BLaER1 treated with 17β-estradiol and CSF1 and Interleukin-3, amounts not matched to agents 10 nM and 100 nM (cell line): ENCODE results near the gene NR3C1.
"Not testable (repeated sequence)": the region's sequence is repeated elsewhere in the genome, so short reads cannot be mapped to it uniquely, and the experiment has no call there.

Source experiments
- H3K27ac ChIP-seq, 11 experiments: shearing (Covaris generic); formaldehyde crosslinking; 2 replicates each; pipeline ENCODE4 v1.8.1; 2022
- H3K27me3 ChIP-seq, 11 experiments: shearing (Covaris generic); formaldehyde crosslinking; 2 replicates each; pipeline ENCODE4 v1.8.1; 2022
- H3K36me3 ChIP-seq, 11 experiments: shearing (Covaris generic); formaldehyde crosslinking; 2 replicates each; pipeline ENCODE4 v1.8.1; 2022
- H3K4me1 ChIP-seq, 10 experiments: shearing (Covaris generic); formaldehyde crosslinking; 2 replicates each; pipeline ENCODE4 v1.8.1; 2022
- H3K4me2 ChIP-seq, 11 experiments: shearing (Covaris generic); formaldehyde crosslinking; 2 replicates each; pipeline ENCODE4 v1.8.1; 2022
- H3K4me3 ChIP-seq, 10 experiments: shearing (Covaris generic); formaldehyde crosslinking; 2 replicates each; pipeline ENCODE4 v1.8.1; 2022
- H3K9ac ChIP-seq, 11 experiments: shearing (Covaris generic); formaldehyde crosslinking; 2 replicates each; pipeline ENCODE4 v1.8.1; 2022
- H3K9me3 ChIP-seq, 11 experiments: shearing (Covaris generic); formaldehyde crosslinking; replicated peaks in 1 of 11; 2 replicates each; pipeline ENCODE4 v1.8.1; 2022
- H4K20me1 ChIP-seq, 11 experiments: shearing (Covaris generic); formaldehyde crosslinking; 2 replicates each; pipeline ENCODE4 v1.8.1; 2022
- Cebpa-rat ChIP-seq, 11 experiments: shearing (Covaris generic); IDR thresholded peaks; 2 replicates each; pipeline ENCODE4 v1.8.1; 2022

Gene NR3C1

DNA sequence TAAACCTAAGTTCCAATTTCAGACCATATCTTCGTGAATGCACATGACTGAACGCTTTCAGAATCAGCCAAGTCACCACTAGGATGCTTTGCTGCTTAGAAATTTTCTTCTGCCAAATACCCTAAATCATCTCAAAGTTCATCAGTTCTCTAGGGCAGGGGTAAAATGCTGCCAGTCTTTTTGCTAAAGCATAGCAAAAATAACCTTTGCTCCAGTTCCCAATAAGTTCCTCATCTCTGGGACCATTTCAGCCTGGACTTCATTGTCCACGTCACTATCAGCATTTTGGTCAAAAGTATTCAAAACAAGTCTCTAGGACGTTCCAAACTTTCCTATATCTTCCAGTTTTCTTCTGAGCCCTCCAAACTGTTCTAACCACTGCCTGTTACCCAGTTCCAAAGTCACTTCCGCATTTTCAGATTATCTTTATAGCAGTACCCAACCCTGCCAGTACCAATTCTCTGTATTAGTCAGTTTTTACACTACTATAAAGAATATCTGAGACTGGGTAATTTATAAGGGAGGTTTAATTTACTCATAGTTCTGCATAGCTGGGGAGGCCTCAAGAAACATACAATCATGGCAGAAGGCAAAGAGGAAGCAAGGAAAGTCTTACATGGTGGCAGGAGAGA, 74.8 kb downstream of the NR3C1 start:
- Histone ChIP-seq H3K4me2 (no peak overlapping the region), H3K27me3 (no peaks in the 10 kb centered on the region), H3K4me1 (peaks cover 0 to 10% (median 0%) of the 10 kb centered on the region in 10 experiments; a peak in 3 of 20 replicates), H3K36me3 (peaks cover 52 to 92% (median 83%) of the 10 kb centered on the region in 11 experiments), H3K4me3 (no peak overlapping the region), H4K20me1 (peaks cover 33 to 74% (median 58%) of the 10 kb centered on the region in 11 experiments; a peak in 16 of 22 replicates), H3K9me3 (peaks cover 68 to 92% (median 83%) of the 10 kb centered on the region in 11 experiments), H3K9ac (no peak overlapping the region), H3K27ac (no peak overlapping the region)
- TF ChIP-seq Cebpa-rat (IDR thresholded peaks at IDR 0.05): no peak

GRCh38 chr5:143325086-143325485, 78.4 kb downstream of the NR3C1 start:
- not testable (repeated sequence) for H3K4me1 ChIP-seq, H3K4me3 ChIP-seq, H3K4me2 ChIP-seq, H3K27me3 ChIP-seq, H3K9ac ChIP-seq, H3K27ac ChIP-seq
- H3K36me3 ChIP-seq: peaks cover 54 to 100% (median 87%) of the 10 kb centered on the region in 11 experiments
- H3K9me3 ChIP-seq: peaks cover 56 to 73% (median 64%) of the 10 kb centered on the region in 11 experiments
- H4K20me1 ChIP-seq: peaks cover 51 to 92% (median 74%) of the 10 kb centered on the region in 11 experiments; a peak in 19 of 22 replicates

- Histone ChIP-seq H3K4me1 (peaks cover 0 to 14% (median 0%) of the 10 kb centered on the region in 10 experiments; a peak in 2 of 20 replicates), H3K36me3 (peaks cover 61 to 99% (median 81%) of the 10 kb centered on the region in 11 experiments), H4K20me1 (peaks cover 67 to 98% (median 83%) of the 10 kb centered on the region in 11 experiments; a peak in 21 of 22 replicates), H3K9me3 (peaks cover 44 to 55% (median 48%) of the 10 kb centered on the region in 11 experiments), H3K27ac (0 out of 22 replicates have a peak overlapping the region, but pooled peaks of 1 of the 11 experiments have one; percentile 13)
- H3K9ac ChIP-seq, H3K4me3 ChIP-seq, H3K27me3 ChIP-seq, H3K4me2 ChIP-seq: not testable (repeated sequence)
These were observed 80.4 kb downstream of the NR3C1 start for GRCh38 chr5:143322931-143323630.

- H3K4me1 ChIP-seq: peaks cover 0 to 15% (median 0%) of the 10 kb centered on the region in 10 experiments; a peak in 2 of 20 replicates
- H3K4me2 ChIP-seq: no peak overlapping the region
- TF ChIP-seq Cebpa-rat (IDR thresholded peaks at IDR 0.05): no peak
- no peak overlapping the region for H3K9ac ChIP-seq
- H3K27me3 ChIP-seq: no peaks in the 10 kb centered on the region
- H3K36me3 ChIP-seq: peaks cover 58 to 99% (median 81%) of the 10 kb centered on the region in 11 experiments
- H3K9me3 ChIP-seq: peaks cover 35 to 46% (median 38%) of the 10 kb centered on the region in 11 experiments
- H3K27ac ChIP-seq: no peak overlapping the region
- H3K4me3 ChIP-seq: no peak overlapping the region
- peaks cover 67 to 98% (median 83%) of the 10 kb centered on the region in 11 experiments; a peak in 21 of 22 replicates for H4K20me1 ChIP-seq
These were observed 81.3 kb downstream of the NR3C1 start for GRCh38 chr5:143322176-143322575.

GRCh38 chr5:143319437-143320227, 83.9 kb downstream of the NR3C1 start:
- H4K20me1 ChIP-seq: peaks cover 84 to 99% (median 97%) of the 10 kb centered on the region in 11 experiments; a peak in 21 of 22 replicates
- H3K9ac ChIP-seq: no peak overlapping the region
- TF ChIP-seq Cebpa-rat (IDR thresholded peaks at IDR 0.05): no peak
- H3K27ac ChIP-seq: no peak overlapping the region
- H3K27me3 ChIP-seq: no peaks in the 10 kb centered on the region
- peaks cover 4 to 40% (median 15%) of the 10 kb centered on the region in 10 experiments; a peak in 19 of 20 replicates for H3K4me1 ChIP-seq
- peaks cover 40 to 90% (median 69%) of the 10 kb centered on the region in 11 experiments for H3K36me3 ChIP-seq
- H3K9me3 ChIP-seq: peaks cover 9 to 20% (median 13%) of the 10 kb centered on the region in 11 experiments; a peak in 21 of 22 replicates
- no peak overlapping the region for H3K4me3 ChIP-seq
- H3K4me2 ChIP-seq: no peak overlapping the region

DNA sequence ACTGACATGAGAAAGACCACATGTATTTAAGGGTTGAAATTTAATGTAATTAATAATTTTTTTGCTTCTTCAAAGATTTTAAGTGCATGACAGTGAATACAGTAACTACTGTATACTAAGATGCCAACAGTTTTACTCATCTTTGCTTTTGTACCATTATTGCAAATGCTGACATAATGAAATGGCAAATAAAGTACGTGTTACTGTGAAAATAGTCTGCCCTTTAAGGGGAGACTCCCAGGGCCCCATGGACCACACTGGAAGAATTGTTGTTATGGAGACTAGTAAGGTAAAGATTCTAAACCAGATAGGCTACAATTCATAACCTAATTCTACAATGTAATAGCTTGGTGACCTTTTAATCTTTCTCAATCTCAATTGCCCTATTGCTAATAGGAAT, 84.7 kb downstream of the NR3C1 start:
- H3K27me3 ChIP-seq: no peaks in the 10 kb centered on the region
- no peak for TF ChIP-seq Cebpa-rat (IDR thresholded peaks at IDR 0.05)
- H3K4me1 ChIP-seq: peaks cover 9 to 48% (median 23%) of the 10 kb centered on the region in 10 experiments; a peak in 19 of 20 replicates
- H3K4me3 ChIP-seq: no peak overlapping the region
- H3K27ac ChIP-seq: no peak overlapping the region
- peaks cover 83 to 99% (median 96%) of the 10 kb centered on the region in 11 experiments; a peak in 21 of 22 replicates for H4K20me1 ChIP-seq
- H3K9ac ChIP-seq: no peak overlapping the region
- peaks cover 1 to 12% (median 6%) of the 10 kb centered on the region in 11 experiments; a peak in 20 of 22 replicates for H3K9me3 ChIP-seq
- H3K36me3 ChIP-seq: peaks cover 36 to 90% (median 66%) of the 10 kb centered on the region in 11 experiments
- H3K4me2 ChIP-seq: no peak overlapping the region

- no peak overlapping the region for H3K4me3 ChIP-seq
- no peaks in the 10 kb centered on the region for H3K27me3 ChIP-seq
- H3K9me3 ChIP-seq: peaks cover 0 to 7% (median 2%) of the 10 kb centered on the region in 11 experiments; a peak in 4 of 22 replicates
- H3K27ac ChIP-seq: no peak overlapping the region
- peaks cover 12 to 54% (median 26%) of the 10 kb centered on the region in 10 experiments; a peak in 19 of 20 replicates for H3K4me1 ChIP-seq
- no peak overlapping the region for H3K9ac ChIP-seq
- peaks cover 85 to 100% (median 98%) of the 10 kb centered on the region in 11 experiments; a peak in 21 of 22 replicates for H4K20me1 ChIP-seq
- no peak overlapping the region for H3K4me2 ChIP-seq
- no peak for TF ChIP-seq Cebpa-rat (IDR thresholded peaks at IDR 0.05)
- H3K36me3 ChIP-seq: peaks cover 40 to 90% (median 67%) of the 10 kb centered on the region in 11 experiments
These were observed 85.2 kb downstream of the NR3C1 start for GRCh38 chr5:143318270-143318669.

DNA sequence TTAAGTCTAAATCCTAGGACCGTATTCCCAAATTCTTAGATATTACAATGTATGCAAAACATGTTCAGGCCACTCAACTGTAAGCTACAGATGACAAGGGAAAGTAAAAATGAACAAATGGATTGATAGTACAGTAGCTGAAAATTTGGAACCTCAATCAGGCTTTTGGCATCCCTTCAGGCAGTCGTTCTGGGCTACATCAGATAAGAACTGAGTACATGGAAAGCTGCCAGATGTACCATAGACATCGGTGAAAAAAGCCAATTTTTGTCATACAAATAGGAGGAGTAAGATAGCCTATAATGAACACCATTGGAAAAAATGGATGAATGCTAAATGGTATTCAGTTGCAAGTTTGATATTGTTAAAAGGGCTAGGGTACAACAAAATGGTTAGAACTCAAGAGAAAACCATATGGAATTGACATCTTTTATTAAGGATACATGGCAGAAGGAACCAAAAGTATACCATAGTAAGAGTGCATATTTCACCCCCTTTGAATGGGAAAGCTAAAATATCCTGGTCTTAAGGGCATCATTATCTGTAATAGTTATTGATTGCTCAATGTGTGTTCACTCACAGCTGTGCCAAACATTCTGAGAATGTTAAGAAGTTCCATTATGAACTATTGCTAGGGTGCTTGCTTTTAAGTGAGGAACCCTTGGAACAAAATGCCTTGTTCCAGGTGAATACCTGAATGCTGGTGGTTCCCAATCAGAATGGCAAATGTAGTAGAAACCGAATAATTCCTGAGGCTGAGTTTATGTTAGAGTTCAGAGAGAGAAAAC, 86.4 kb downstream of the NR3C1 start:
- Histone ChIP-seq H3K27ac (no peak overlapping the region), H3K9ac (no peak overlapping the region), H3K4me1 (peaks cover 18 to 54% (median 30%) of the 10 kb centered on the region in 10 experiments), H3K27me3 (no peaks in the 10 kb centered on the region), H3K9me3 (peaks cover 0 to 8% (median 0%) of the 10 kb centered on the region in 11 experiments; a peak in 5 of 22 replicates), H4K20me1 (peaks cover 81 to 100% (median 89%) of the 10 kb centered on the region in 11 experiments; a peak in 21 of 22 replicates), H3K4me3 (no peak overlapping the region), H3K36me3 (peaks cover 47 to 90% (median 67%) of the 10 kb centered on the region in 11 experiments), H3K4me2 (peak overlapping the region in 1 of 11 experiments; percentile 63; a peak in 1 of 22 replicates)
- TF ChIP-seq Cebpa-rat (IDR thresholded peaks at IDR 0.05): no peak
